ENCODE data around the gene FOXP1. TPM values are rescaled to one million over a fixed set of nuclear protein-coding genes. Genes with fewer than 3 reads are reported as not detected.

The FOXP1 gene
- total and polyA plus RNA-seq, 3 experiments from 2014 or later = 142 to 185 (median 147) TPM

GRCh38 chr3:71247221-71247957 lies 336.1 kb downstream of the FOXP1 start:
- Histone ChIP-seq H3K27ac (ENCODE audit: low read depth, low read length) (no peak overlapping the region), H3K4me1 (ENCODE audit: insufficient read depth, low read length) (peaks cover 25% of the 10 kb centered on the region), H3K36me3 (ENCODE audit: insufficient read depth, low read length) (no peaks in the 10 kb centered on the region), H3K27me3 (ENCODE audit: insufficient read depth, low read length, poor library complexity, severe bottlenecking) (no peaks in the 10 kb centered on the region), H3K9me3 (ENCODE audit: low read length) (no peaks in the 10 kb centered on the region), H3K4me3 (ENCODE audit: low read length) (no peak overlapping the region)
- POLR2A ChIA-PET = no interaction called here
- DNase-seq = no peak
- Mint-ChIP-seq H3K4me3 (no peak overlapping the region), H3K36me3 (peaks cover 5 to 12% (median 5%) of the 10 kb centered on the region in 3 donors), H3K27ac (peak overlapping the region in 2 of 8 donors; percentile 22 to 39), H3K4me1 (peaks cover 27 to 86% (median 66%) of the 10 kb centered on the region in 3 donors), H3K9me3 (no peaks in the 10 kb centered on the region), H3K27me3 (no peaks in the 10 kb centered on the region)
- CTCF ChIA-PET = interaction anchor here (0.6 kb wide), 1 partner anchor 139 kb away, joined by 5 read pairs; no protein-coding TSS in a partner anchor

- Histone ChIP-seq H3K9me3 (ENCODE audit: low read length) (no peaks in the 10 kb centered on the region), H3K36me3 (ENCODE audit: insufficient read depth, low read length) (no peaks in the 10 kb centered on the region), H3K4me1 (ENCODE audit: insufficient read depth, low read length) (peaks cover 23% of the 10 kb centered on the region), H3K27ac (ENCODE audit: low read depth, low read length) (no peak overlapping the region), H3K4me3 (ENCODE audit: low read length) (no peak overlapping the region), H3K27me3 (ENCODE audit: insufficient read depth, low read length, poor library complexity, severe bottlenecking) (no peaks in the 10 kb centered on the region)
- peaks cover 25 to 83% (median 59%) of the 10 kb centered on the region in 3 donors for H3K4me1 Mint-ChIP-seq
- no peak for DNase-seq
- H3K27ac Mint-ChIP-seq = no peak overlapping the region
- no peak overlapping the region for H3K4me3 Mint-ChIP-seq
- no peaks in the 10 kb centered on the region for H3K27me3 Mint-ChIP-seq
- H3K36me3 Mint-ChIP-seq = peaks cover 0 to 7% (median 7%) of the 10 kb centered on the region in 3 donors
- ChIA-PET POLR2A (no interaction called here), CTCF (no interaction called here)
- no peaks in the 10 kb centered on the region for H3K9me3 Mint-ChIP-seq
Measured at GRCh38 chr3:71245971-71246880, 337.3 kb downstream of the FOXP1 start.

- peaks cover 22% of the 10 kb centered on the region for H3K4me1 ChIP-seq (ENCODE audit: insufficient read depth, low read length)
- Mint-ChIP-seq H3K4me1 (peaks cover 26 to 80% (median 58%) of the 10 kb centered on the region in 3 donors), H3K27me3 (no peaks in the 10 kb centered on the region), H3K9me3 (no peaks in the 10 kb centered on the region), H3K36me3 (peaks cover 0 to 12% (median 8%) of the 10 kb centered on the region in 3 donors), H3K27ac (peak overlapping the region in 1 of 8 donors; percentile 66), H3K4me3 (no peak overlapping the region)
- POLR2A ChIA-PET = no interaction called here
- no peak overlapping the region for H3K4me3 ChIP-seq (ENCODE audit: low read length)
- no peak overlapping the region for H3K27ac ChIP-seq (ENCODE audit: low read depth, low read length)
- no peaks in the 10 kb centered on the region for H3K27me3 ChIP-seq (ENCODE audit: insufficient read depth, low read length, poor library complexity, severe bottlenecking)
- H3K9me3 ChIP-seq (ENCODE audit: low read length) = no peaks in the 10 kb centered on the region
- H3K36me3 ChIP-seq (ENCODE audit: insufficient read depth, low read length) = no peaks in the 10 kb centered on the region
- DNase-seq = no peak
- CTCF ChIA-PET = no interaction called here
Measured at GRCh38 chr3:71244826-71245488, 338.6 kb downstream of the FOXP1 start.

GRCh38 chr3:71244153-71244825 lies 339.2 kb downstream of the FOXP1 start:
- no peaks in the 10 kb centered on the region for H3K9me3 ChIP-seq (ENCODE audit: low read length)
- no peak for DNase-seq
- H3K27me3 ChIP-seq (ENCODE audit: insufficient read depth, low read length, poor library complexity, severe bottlenecking) = no peaks in the 10 kb centered on the region
- Mint-ChIP-seq H3K9me3 (no peaks in the 10 kb centered on the region), H3K27me3 (no peaks in the 10 kb centered on the region), H3K4me3 (no peak overlapping the region), H3K27ac (peak overlapping the region in 1 of 8 donors; percentile 70), H3K36me3 (peaks cover 0 to 12% (median 8%) of the 10 kb centered on the region in 3 donors), H3K4me1 (peaks cover 20 to 74% (median 52%) of the 10 kb centered on the region in 3 donors)
- no peak overlapping the region for H3K4me3 ChIP-seq (ENCODE audit: low read length)
- H3K27ac ChIP-seq (ENCODE audit: low read depth, low read length) = no peak overlapping the region
- ChIA-PET POLR2A (no interaction called here), CTCF (no interaction called here)
- H3K4me1 ChIP-seq (ENCODE audit: insufficient read depth, low read length) = peaks cover 16% of the 10 kb centered on the region
- no peaks in the 10 kb centered on the region for H3K36me3 ChIP-seq (ENCODE audit: insufficient read depth, low read length)

GRCh38 chr3:71243229-71243628 lies 340.3 kb downstream of the FOXP1 start:
- H3K27me3 ChIP-seq (ENCODE audit: insufficient read depth, low read length, poor library complexity, severe bottlenecking) = no peaks in the 10 kb centered on the region
- H3K4me3 ChIP-seq (ENCODE audit: low read length) = no peak overlapping the region
- Mint-ChIP-seq H3K27ac (no peak overlapping the region), H3K4me1 (peaks cover 18 to 68% (median 47%) of the 10 kb centered on the region in 3 donors), H3K27me3 (no peaks in the 10 kb centered on the region), H3K4me3 (no peak overlapping the region), H3K9me3 (no peaks in the 10 kb centered on the region), H3K36me3 (peaks cover 0 to 12% (median 12%) of the 10 kb centered on the region in 3 donors)
- no peaks in the 10 kb centered on the region for H3K36me3 ChIP-seq (ENCODE audit: insufficient read depth, low read length)
- POLR2A ChIA-PET = interaction anchor here (0.7 kb wide), 1 partner anchor 18 kb away, joined by 4 read pairs; no protein-coding TSS in a partner anchor
- no peak overlapping the region for H3K27ac ChIP-seq (ENCODE audit: low read depth, low read length)
- peaks cover 9% of the 10 kb centered on the region for H3K4me1 ChIP-seq (ENCODE audit: insufficient read depth, low read length)
- no peaks in the 10 kb centered on the region for H3K9me3 ChIP-seq (ENCODE audit: low read length)
- CTCF ChIA-PET = interaction anchor here (1.2 to 1.5 kb wide), 2 partner anchors 10 to 15 kb away, joined by 3 to 4 read pairs; no protein-coding TSS in a partner anchor
- no peak for DNase-seq

GRCh38 chr3:71241981-71242560 lies 341.5 kb downstream of the FOXP1 start:
- ChIA-PET POLR2A (no interaction called here), CTCF (interaction anchor here (1.1 to 1.5 kb wide), 2 partner anchors 10 to 16 kb away, joined by 3 to 4 read pairs; no protein-coding TSS in a partner anchor)
- peaks cover 9% of the 10 kb centered on the region for H3K4me1 ChIP-seq (ENCODE audit: insufficient read depth, low read length)
- H3K27me3 ChIP-seq (ENCODE audit: insufficient read depth, low read length, poor library complexity, severe bottlenecking) = no peaks in the 10 kb centered on the region
- no peak overlapping the region for H3K27ac ChIP-seq (ENCODE audit: low read depth, low read length)
- Mint-ChIP-seq H3K27me3 (no peaks in the 10 kb centered on the region), H3K4me1 (peaks cover 13 to 58% (median 41%) of the 10 kb centered on the region in 3 donors), H3K4me3 (no peak overlapping the region), H3K36me3 (peaks cover 0 to 19% (median 13%) of the 10 kb centered on the region in 3 donors), H3K9me3 (no peaks in the 10 kb centered on the region), H3K27ac (peak overlapping the region in 1 of 8 donors; percentile 25)
- H3K4me3 ChIP-seq (ENCODE audit: low read length) = no peak overlapping the region
- no peaks in the 10 kb centered on the region for H3K9me3 ChIP-seq (ENCODE audit: low read length)
- H3K36me3 ChIP-seq (ENCODE audit: insufficient read depth, low read length) = no peaks in the 10 kb centered on the region
- DNase-seq = no peak

- no peak overlapping the region for H3K4me3 Mint-ChIP-seq
- peaks cover 10 to 53% (median 36%) of the 10 kb centered on the region in 3 donors for H3K4me1 Mint-ChIP-seq
- Histone ChIP-seq H3K36me3 (ENCODE audit: insufficient read depth, low read length) (no peaks in the 10 kb centered on the region), H3K9me3 (ENCODE audit: low read length) (no peaks in the 10 kb centered on the region), H3K27ac (ENCODE audit: low read depth, low read length) (no peak overlapping the region), H3K4me3 (ENCODE audit: low read length) (no peak overlapping the region), H3K4me1 (ENCODE audit: insufficient read depth, low read length) (peaks cover 9% of the 10 kb centered on the region), H3K27me3 (ENCODE audit: insufficient read depth, low read length, poor library complexity, severe bottlenecking) (no peaks in the 10 kb centered on the region)
- no peak for DNase-seq
- peaks cover 0 to 16% (median 14%) of the 10 kb centered on the region in 3 donors for H3K36me3 Mint-ChIP-seq
- peak overlapping the region in 1 of 8 donors; percentile 75 for H3K27ac Mint-ChIP-seq
- POLR2A ChIA-PET = no interaction called here
- H3K27me3 Mint-ChIP-seq = no peaks in the 10 kb centered on the region
- CTCF ChIA-PET = interaction anchor here (1.1 kb wide), 1 partner anchor 9 kb away, joined by 3 read pairs; no protein-coding TSS in a partner anchor
- no peaks in the 10 kb centered on the region for H3K9me3 Mint-ChIP-seq
Measured at GRCh38 chr3:71241246-71241901, 342.2 kb downstream of the FOXP1 start.

Measured in CD8-positive, alpha-beta memory T cell (primary cell).